ENCODE results near the gene NME7.
"Not testable (repeated sequence)": the region's sequence is repeated elsewhere in the genome, so short reads cannot be mapped to it uniquely, and the experiment has no call there.

Gene NME7

GRCh38 chr1:169307176-169307575 lies 60.4 kb downstream of the NME7 start:
- Histone ChIP-seq H3K9me3 (ENCODE audit: control insufficient read depth, low read length) (peaks cover 2% of the 10 kb centered on the region), H3K4me1 (ENCODE audit: control insufficient read depth, insufficient read depth, low read length) (no peaks in the 10 kb centered on the region), H3K4me3 (ENCODE audit: insufficient read depth, low read depth, low read length) (no peak overlapping the region), H3K27ac (ENCODE audit: insufficient read depth, low read depth, low read length, poor library complexity, severe bottlenecking) (no peak overlapping the region), H3K27me3 (ENCODE audit: control insufficient read depth, insufficient read depth, low read length, poor library complexity, severe bottlenecking) (no peaks in the 10 kb centered on the region), H3K36me3 (ENCODE audit: control insufficient read depth, insufficient read depth, low read length) (no peaks in the 10 kb centered on the region)
- WGBS, 2 experiments, result 89 to 91% methylated on average over 1 of the region's 1 CpG

- Histone ChIP-seq H3K27me3 (ENCODE audit: control insufficient read depth, insufficient read depth, low read length, poor library complexity, severe bottlenecking) (no peaks in the 10 kb centered on the region), H3K9me3 (ENCODE audit: control insufficient read depth, low read length) (peaks cover 2% of the 10 kb centered on the region), H3K4me1 (ENCODE audit: control insufficient read depth, insufficient read depth, low read length) (no peaks in the 10 kb centered on the region), H3K4me3 (ENCODE audit: insufficient read depth, low read depth, low read length) (no peak overlapping the region), H3K27ac (ENCODE audit: insufficient read depth, low read depth, low read length, poor library complexity, severe bottlenecking) (no peak overlapping the region), H3K36me3 (ENCODE audit: control insufficient read depth, insufficient read depth, low read length) (no peaks in the 10 kb centered on the region)
- 92 to 95% methylated on average over 2 of the region's 2 CpGs for WGBS, 2 experiments
Observed at GRCh38 chr1:169305948-169306347, 61.6 kb downstream of the NME7 start.

GRCh38 chr1:169305356-169305755 lies 62.2 kb downstream of the NME7 start:
- H3K4me3 ChIP-seq (ENCODE audit: insufficient read depth, low read depth, low read length), result no peak overlapping the region
- WGBS, 2 experiments, result 96 to 99% methylated on average over 5 of the region's 5 CpGs
- H3K36me3 ChIP-seq (ENCODE audit: control insufficient read depth, insufficient read depth, low read length), result no peaks in the 10 kb centered on the region
- H3K4me1 ChIP-seq (ENCODE audit: control insufficient read depth, insufficient read depth, low read length), result no peaks in the 10 kb centered on the region
- H3K27ac ChIP-seq (ENCODE audit: insufficient read depth, low read depth, low read length, poor library complexity, severe bottlenecking), result no peak overlapping the region
- peaks cover 2% of the 10 kb centered on the region for H3K9me3 ChIP-seq (ENCODE audit: control insufficient read depth, low read length)
- no peaks in the 10 kb centered on the region for H3K27me3 ChIP-seq (ENCODE audit: control insufficient read depth, insufficient read depth, low read length, poor library complexity, severe bottlenecking)

- Histone ChIP-seq H3K27ac (ENCODE audit: insufficient read depth, low read depth, low read length, poor library complexity, severe bottlenecking) (no peak overlapping the region), H3K9me3 (ENCODE audit: control insufficient read depth, low read length) (no peaks in the 10 kb centered on the region)
- WGBS, 2 experiments, result 72 to 76% methylated on average over 3 of the region's 3 CpGs
Observed at GRCh38 chr1:169300854-169301253, 66.7 kb downstream of the NME7 start.

GRCh38 chr1:169298441-169298840 lies 69.2 kb downstream of the NME7 start:
- Histone ChIP-seq H3K4me3 (ENCODE audit: insufficient read depth, low read depth, low read length) (no peak overlapping the region), H3K27me3 (ENCODE audit: control insufficient read depth, insufficient read depth, low read length, poor library complexity, severe bottlenecking) (no peaks in the 10 kb centered on the region), H3K9me3 (ENCODE audit: control insufficient read depth, low read length) (no peaks in the 10 kb centered on the region), H3K36me3 (ENCODE audit: control insufficient read depth, insufficient read depth, low read length) (no peaks in the 10 kb centered on the region), H3K27ac (ENCODE audit: insufficient read depth, low read depth, low read length, poor library complexity, severe bottlenecking) (no peak overlapping the region), H3K4me1 (ENCODE audit: control insufficient read depth, insufficient read depth, low read length) (no peaks in the 10 kb centered on the region)
- WGBS, 2 experiments, result 95 to 99% methylated on average over 3 of the region's 4 CpGs

More at GRCh38 chr1:169300854-169301253, 66.7 kb downstream of the NME7 start:
- H3K27me3 ChIP-seq (ENCODE audit: control insufficient read depth, insufficient read depth, low read length, poor library complexity, severe bottlenecking), result no peaks in the 10 kb centered on the region
- no peaks in the 10 kb centered on the region for H3K4me1 ChIP-seq (ENCODE audit: control insufficient read depth, insufficient read depth, low read length)
- H3K36me3 ChIP-seq (ENCODE audit: control insufficient read depth, insufficient read depth, low read length), result no peaks in the 10 kb centered on the region
- H3K4me3 ChIP-seq (ENCODE audit: insufficient read depth, low read depth, low read length), result no peak overlapping the region

- Histone ChIP-seq H3K4me1 (ENCODE audit: control insufficient read depth, insufficient read depth, low read length) (no peaks in the 10 kb centered on the region), H3K9me3 (ENCODE audit: control insufficient read depth, low read length) (no peaks in the 10 kb centered on the region), H3K36me3 (ENCODE audit: control insufficient read depth, insufficient read depth, low read length) (no peaks in the 10 kb centered on the region), H3K27ac (ENCODE audit: insufficient read depth, low read depth, low read length, poor library complexity, severe bottlenecking) (no peak overlapping the region), H3K4me3 (ENCODE audit: insufficient read depth, low read depth, low read length) (no peak overlapping the region), H3K27me3 (ENCODE audit: control insufficient read depth, insufficient read depth, low read length, poor library complexity, severe bottlenecking) (no peaks in the 10 kb centered on the region)
- 87 to 93% methylated on average over 2 of the region's 2 CpGs for WGBS, 2 experiments
Observed at GRCh38 chr1:169295846-169296245, 71.8 kb downstream of the NME7 start.

GRCh38 chr1:169295425-169295824 lies 72.2 kb downstream of the NME7 start:
- H3K36me3 ChIP-seq (ENCODE audit: control insufficient read depth, insufficient read depth, low read length), result no peaks in the 10 kb centered on the region
- no peaks in the 10 kb centered on the region for H3K27me3 ChIP-seq (ENCODE audit: control insufficient read depth, insufficient read depth, low read length, poor library complexity, severe bottlenecking)
- H3K9me3 ChIP-seq (ENCODE audit: control insufficient read depth, low read length), result no peaks in the 10 kb centered on the region
- H3K4me3 ChIP-seq (ENCODE audit: insufficient read depth, low read depth, low read length), result no peak overlapping the region
- no peaks in the 10 kb centered on the region for H3K4me1 ChIP-seq (ENCODE audit: control insufficient read depth, insufficient read depth, low read length)
- WGBS, 2 experiments, result 97 to 99% methylated on average over 1 of the region's 1 CpG
- no peak overlapping the region for H3K27ac ChIP-seq (ENCODE audit: insufficient read depth, low read depth, low read length, poor library complexity, severe bottlenecking)

GRCh38 chr1:169289016-169289415 lies 78.6 kb downstream of the NME7 start:
- Histone ChIP-seq H3K4me3 (ENCODE audit: insufficient read depth, low read depth, low read length) (no peak overlapping the region), H3K27me3 (ENCODE audit: control insufficient read depth, insufficient read depth, low read length, poor library complexity, severe bottlenecking) (no peaks in the 10 kb centered on the region), H3K36me3 (ENCODE audit: control insufficient read depth, insufficient read depth, low read length) (no peaks in the 10 kb centered on the region), H3K4me1 (ENCODE audit: control insufficient read depth, insufficient read depth, low read length) (no peaks in the 10 kb centered on the region), H3K27ac (ENCODE audit: insufficient read depth, low read depth, low read length, poor library complexity, severe bottlenecking) (no peak overlapping the region), H3K9me3 (ENCODE audit: control insufficient read depth, low read length) (no peaks in the 10 kb centered on the region)
- 67 to 93% methylated on average over 1 of the region's 1 CpG for WGBS, 2 experiments

GRCh38 chr1:169288011-169288414 lies 79.6 kb downstream of the NME7 start:
- Histone ChIP-seq H3K9me3 (ENCODE audit: control insufficient read depth, low read length) (no peaks in the 10 kb centered on the region), H3K4me1 (ENCODE audit: control insufficient read depth, insufficient read depth, low read length) (no peaks in the 10 kb centered on the region), H3K36me3 (ENCODE audit: control insufficient read depth, insufficient read depth, low read length) (no peaks in the 10 kb centered on the region), H3K4me3 (ENCODE audit: insufficient read depth, low read depth, low read length) (no peak overlapping the region), H3K27me3 (ENCODE audit: control insufficient read depth, insufficient read depth, low read length, poor library complexity, severe bottlenecking) (no peaks in the 10 kb centered on the region), H3K27ac (ENCODE audit: insufficient read depth, low read depth, low read length, poor library complexity, severe bottlenecking) (no peak overlapping the region)
- no CpG with 5 or more reads among the region's 1 CpG for WGBS, 2 experiments

GRCh38 chr1:169287280-169287679 lies 80.3 kb downstream of the NME7 start:
- Histone ChIP-seq H3K9me3 (ENCODE audit: control insufficient read depth, low read length) (no peaks in the 10 kb centered on the region), H3K27me3 (ENCODE audit: control insufficient read depth, insufficient read depth, low read length, poor library complexity, severe bottlenecking) (no peaks in the 10 kb centered on the region), H3K27ac (ENCODE audit: insufficient read depth, low read depth, low read length, poor library complexity, severe bottlenecking) (no peak overlapping the region), H3K4me1 (ENCODE audit: control insufficient read depth, insufficient read depth, low read length) (no peaks in the 10 kb centered on the region), H3K4me3 (ENCODE audit: insufficient read depth, low read depth, low read length) (no peak overlapping the region), H3K36me3 (ENCODE audit: control insufficient read depth, insufficient read depth, low read length) (no peaks in the 10 kb centered on the region)
- WGBS, 2 experiments, result 86% methylated on average over 1 of the region's 1 CpG; no CpG with 5 or more reads in 1 of the 2 experiments

- H3K9me3 ChIP-seq (ENCODE audit: control insufficient read depth, low read length); H3K27ac ChIP-seq (ENCODE audit: insufficient read depth, low read depth, low read length, poor library complexity, severe bottlenecking); H3K27me3 ChIP-seq (ENCODE audit: control insufficient read depth, insufficient read depth, low read length, poor library complexity, severe bottlenecking); H3K4me1 ChIP-seq (ENCODE audit: control insufficient read depth, insufficient read depth, low read length); H3K4me3 ChIP-seq (ENCODE audit: insufficient read depth, low read depth, low read length); H3K36me3 ChIP-seq (ENCODE audit: control insufficient read depth, insufficient read depth, low read length): not testable (repeated sequence)
- 94 to 96% methylated on average over 3 to 4 of the region's 4 CpGs for WGBS, 2 experiments
Observed at GRCh38 chr1:169281562-169281961, 86.0 kb downstream of the NME7 start.
